GM10266 (cell line): ENCODE measurements around the gene RPL34.
A peak's percentile ranks its signal among the peaks of the same experiment; 100 is the strongest.

ENCODE experiments used
- DNase-seq: peaks from one replicate; pipeline ENCODE4 v3.0.0; 2012; ENCODE audit errors: extremely low spot score
- CTCF ChIP-seq: IDR thresholded peaks from 2 replicates; pipeline ENCODE4 v1.5.1; 2012; ENCODE audit warnings: mild to moderate bottlenecking, low read depth; ENCODE audit not compliant: control insufficient read depth, insufficient read depth; ENCODE audit errors: missing control alignments

Gene RPL34

GRCh38 chr4:108620101-108620932, at the start of gene RPL34:
Gene RPL34, plus strand, starts transcription at chr4:108620576. Its CDS starts 1,384 bp downstream, at chr4:108621960.
- TF ChIP-seq CTCF, result no peak
- peak; percentile 88 for DNase-seq

- no peak for TF ChIP-seq CTCF
These were observed 49.3 kb upstream of the RPL34 start for GRCh38 chr4:108570993-108571569.

GRCh38 chr4:108574402-108574801, 46.0 kb upstream of the RPL34 start:
- no peak for TF ChIP-seq CTCF
- DNase-seq, result no peak

More at GRCh38 chr4:108570993-108571569, 49.3 kb upstream of the RPL34 start:
- DNase-seq, result no peak

- DNase-seq, result no peak
- TF ChIP-seq CTCF, result no peak
These were observed 39.3 kb upstream of the RPL34 start for GRCh38 chr4:108581083-108581482.

GRCh38 chr4:108586778-108587177, 33.6 kb upstream of the RPL34 start:
- no peak for DNase-seq
- no peak for TF ChIP-seq CTCF

GRCh38 chr4:108588878-108589277, 31.5 kb upstream of the RPL34 start:
- DNase-seq, result no peak
- TF ChIP-seq CTCF, result no peak

GRCh38 chr4:108589961-108590360, 30.4 kb upstream of the RPL34 start:
- no peak for TF ChIP-seq CTCF
- DNase-seq, result no peak
